ENCODE measurements around the gene WNK3. TPM values are rescaled to one million over a fixed set of nuclear protein-coding genes. Genes with fewer than 3 reads are reported as not detected.

The WNK3 gene
- total and polyA plus RNA-seq, 9 of the 15 experiments (the other 6 are each of a cell fraction or from before 2014, with no cell fraction given), result under 0.01 to 0.02 (median 0.01) TPM; not detected in 4

- no peaks in the 10 kb centered on the region for H3K9me1 ChIP-seq (ENCODE audit: control insufficient read depth, insufficient read depth, low read length)
- intact Hi-C loops (cut with micrococcal nuclease), result no loop called here
- ChIA-PET CTCF (ENCODE audit: low intra/inter-chr PET ratio) (no interaction called here), POLR2A (interaction anchor here (0.6 kb wide), 1 partner anchor 57 kb away, joined by 4 read pairs; no protein-coding TSS in a partner anchor)
- H4K20me1 ChIP-seq (replicated peaks; ENCODE audit: control insufficient read depth, insufficient read depth, low read length), result no peaks in the 10 kb centered on the region
- H3K36me3 ChIP-seq (ENCODE audit: control insufficient read depth, insufficient read depth, low read length), result no peaks in the 10 kb centered on the region
- H3K27ac ChIP-seq (ENCODE audit: extremely low read depth, low read depth, low read length), result no peak overlapping the region
- BruUV-seq (replicated peaks), result no TSS peak
- no peaks in the 10 kb centered on the region for H3K9me3 ChIP-seq (replicated peaks; ENCODE audit: control insufficient read depth, insufficient read depth, low read depth, low read length)
- peaks cover 0 to 7% of the 10 kb centered on the region in 2 experiments; a peak in 2 of 5 replicates for H3K4me1 ChIP-seq (replicated peaks in 1 of 2; ENCODE audit: control insufficient read depth in 2 of 2, insufficient read depth in 2 of 2, low read length in 2 of 2)
- 30% methylated on average over 34 of the region's 54 CpGs for WGBS (ENCODE audit: insufficient coverage, low coverage, missing lambda C conversion rate)
- no peak for FAIRE-seq
- no peak overlapping the region for H2AFZ ChIP-seq (ENCODE audit: low read depth, low read length)
- no peak for DNase-seq (ENCODE audit: extremely low read depth in 1 of 4, low spot score in 3 of 4)
- ATAC-seq, result no peak
- H3K4me3 ChIP-seq, result no peak overlapping the region
- H3K27me3 ChIP-seq (ENCODE audit: control insufficient read depth in 2 of 2, insufficient read depth in 2 of 2, low read length in 2 of 2), result peaks cover 2 to 17% of the 10 kb centered on the region in 2 experiments; a peak in 3 of 5 replicates
- no peak overlapping the region for H3K4me2 ChIP-seq (ENCODE audit: insufficient read depth, low read length)
- in situ Hi-C loops (cut with MboI), result no loop called here
- no peaks in the 10 kb centered on the region for H3K79me2 ChIP-seq (ENCODE audit: control insufficient read depth, insufficient read depth, low read length)
- no peak overlapping the region for H3K9ac ChIP-seq (ENCODE audit: insufficient read depth in 1 of 2, low read depth in 2 of 2, low read length in 2 of 2)
- TF ChIP-seq L3MBTL2 (IDR thresholded peaks at IDR 0.05) (peak; percentile 32; the same call in 1 of the 2 replicates), RFX1 (IDR thresholded peaks at IDR 0.05) (peak; percentile 25; the same call in 1 of the 2 replicates), E2F6 (IDR thresholded peaks at IDR 0.05; ENCODE audit: borderline replicate concordance in 1 of 2, extremely low read depth in 1 of 2, insufficient read depth in 1 of 2, insufficient read length in 1 of 2, low read depth in 1 of 2, low read length in 1 of 2, poor library complexity in 1 of 2, severe bottlenecking in 1 of 2) (peak in 1 of 2 experiments; percentile 17), USF2 (CRISPR knock-in tag; IDR thresholded peaks at IDR 0.05) (0 out of 2 replicates have a peak, but pooled peaks have one; percentile 10), HCFC1 (IDR thresholded peaks at IDR 0.05; ENCODE audit: low read depth, low read length) (peak; percentile 28; the same call in 1 of the 2 replicates), MGA (IDR thresholded peaks at IDR 0.05) (peak; percentile 24; the same call in 1 of the 2 replicates)
These were observed 772 bp upstream of the WNK3 start for GRCh38 chrX:54358424-54359211.
